SK-N-SH (cell line): ENCODE measurements around the gene TNIP2.

ENCODE experiments used
- CTCF ChIP-seq: fragments of 200-600 bp; sonication (generic); IDR thresholded peaks from 2 replicates; pipeline ENCODE4 v1.6.1; 2017; ENCODE audit warnings: antibody characterized with exemption, mild to moderate bottlenecking, moderate library complexity
- EZH2phosphoT487 ChIP-seq: fragments of 200-600 bp; sonication (generic); IDR thresholded peaks from 2 replicates; pipeline ENCODE4 v1.6.1; 2017; ENCODE audit warnings: low read depth, mixed run types, mild to moderate bottlenecking, antibody characterized with exemption, moderate library complexity, borderline replicate concordance
- FOXJ3 ChIP-seq: sonication (generic); formaldehyde crosslinking; IDR thresholded peaks from 2 replicates; pipeline ENCODE4 v1.5.1; 2020; ENCODE audit warnings: mild to moderate bottlenecking, missing genetic modification reagents
- MAX ChIP-seq: IDR thresholded peaks from 2 replicates; pipeline ENCODE4 v1.4.0; 2012; ENCODE audit warnings: low read depth
- NRF1 ChIP-seq: IDR thresholded peaks from 2 replicates; pipeline ENCODE4 v1.6.1; 2012; ENCODE audit warnings: low read depth, mild to moderate bottlenecking, low read length
- RAD21 ChIP-seq: IDR thresholded peaks from 2 replicates; pipeline ENCODE4 v1.6.1; 2012; ENCODE audit warnings: mild to moderate bottlenecking, low read length
- TAF1 ChIP-seq: IDR thresholded peaks from 2 replicates; pipeline ENCODE4 v1.6.1; 2012; ENCODE audit warnings: low read depth, mild to moderate bottlenecking, low read length, moderate library complexity, borderline replicate concordance

GRCh38 chr4:2700031-2700430 is 56.1 kb downstream of the TNIP2 start:
- TF ChIP-seq MAX (no peak), RAD21 (no peak), NRF1 (no peak), CTCF (no peak), TAF1 (no peak), EZH2phosphoT487 (no peak), FOXJ3 (CRISPR knock-in tag) (no peak)
